Activated CD4-positive, CD25-positive, alpha-beta regulatory T cell treated with anti-CD3 and anti-CD28 coated beads, Interleukin-2, amount 50 U/mL, for 72 hours (primary cell): ENCODE data around the gene ALOXE3.
"Not testable (repeated sequence)": the region's sequence is repeated elsewhere in the genome, so short reads cannot be mapped to it uniquely, and the experiment has no call there.

Source experiments
- DNase-seq: peaks from one replicate; pipeline ENCODE4 v3.0.0; 2021

The ALOXE3 gene

DNA sequence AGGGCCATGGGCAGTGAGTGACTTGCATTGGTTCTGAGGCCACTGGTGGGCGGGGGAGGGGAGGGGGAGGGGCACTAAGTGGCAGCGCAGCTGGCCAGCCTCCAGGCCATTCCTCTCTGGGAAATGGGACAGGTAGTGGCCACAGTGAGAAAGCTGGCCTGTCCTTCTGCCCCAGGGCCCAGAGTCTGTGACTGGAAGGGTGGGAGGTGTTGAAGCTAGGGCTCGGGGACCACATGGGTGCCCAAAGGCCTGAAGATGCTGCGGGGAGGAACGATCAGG lies 30.4 kb downstream of the ALOXE3 start:
- no peak for DNase-seq

DNA sequence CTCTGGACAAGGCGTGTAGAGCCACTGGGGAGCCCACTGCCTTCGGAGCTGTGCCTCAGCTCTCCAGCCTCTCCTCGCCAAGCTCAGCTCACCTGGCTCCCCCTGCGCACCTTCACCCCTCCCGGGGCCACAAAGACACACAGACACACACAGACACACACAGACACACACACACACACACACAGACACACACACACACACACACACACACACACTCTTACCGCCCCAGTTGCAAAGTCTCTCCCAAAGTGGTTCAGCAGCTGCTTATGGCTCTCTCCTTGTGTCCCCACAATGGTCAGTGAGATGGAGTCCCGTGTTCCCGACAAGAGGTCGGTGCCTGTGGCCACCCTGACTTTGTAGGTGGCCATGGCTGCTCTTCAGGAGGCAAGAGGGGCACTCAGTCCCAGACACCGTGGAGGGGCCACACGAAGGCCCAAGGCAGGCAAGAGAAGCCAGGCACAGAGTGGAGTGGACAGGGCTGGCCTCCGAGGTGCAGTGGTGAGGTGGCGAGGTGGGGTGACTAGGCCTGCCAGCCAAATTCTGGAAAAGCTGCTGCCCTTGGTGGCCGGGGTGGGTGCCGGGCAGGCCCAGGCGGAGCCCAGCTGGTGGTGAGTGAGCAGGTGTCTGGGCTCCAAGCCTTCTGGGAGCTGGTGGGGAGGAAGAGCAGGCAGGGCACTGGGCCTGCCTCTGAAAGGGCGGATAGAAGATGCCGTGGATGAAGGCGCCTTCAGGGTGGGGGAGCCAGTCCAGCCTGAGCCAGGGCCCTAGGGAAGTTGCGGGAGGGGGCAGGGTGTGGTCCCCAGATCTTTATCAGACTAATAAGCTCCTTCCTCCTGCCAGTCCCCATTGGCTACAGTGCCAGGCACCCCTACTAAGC lies 31.0 kb downstream of the ALOXE3 start, which contains the start of gene ALOX12B:
ALOX12B (minus strand) TSS at position 642 of the 877 bp plus-strand sequence; CDS start at position 368, 274 bp downstream.
- no peak for DNase-seq

DNA sequence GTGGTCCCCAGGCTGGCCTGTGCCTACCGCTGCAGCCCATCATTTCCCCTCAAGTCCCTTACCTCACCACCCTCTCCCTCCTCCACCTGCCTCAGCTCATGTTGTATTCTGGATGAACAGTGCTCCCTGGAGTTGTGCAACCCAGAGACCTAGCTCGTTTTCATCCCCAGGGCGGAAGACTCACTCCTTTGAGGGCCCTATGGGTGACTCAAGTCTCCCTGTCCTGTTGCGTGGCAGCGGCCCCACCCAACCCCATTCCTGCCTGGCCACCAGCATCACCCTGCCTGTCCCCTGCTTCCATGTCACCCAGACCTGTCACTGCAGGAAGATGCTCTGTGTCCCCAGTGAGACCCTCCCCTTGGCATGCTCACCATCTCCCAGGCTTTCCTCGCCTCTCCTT lies 34.1 kb downstream of the ALOXE3 start:
- DNase-seq, result no peak

GRCh38 chr17:8082292-8082691 lies 36.0 kb downstream of the ALOXE3 start:
- DNase-seq, result no peak

DNA sequence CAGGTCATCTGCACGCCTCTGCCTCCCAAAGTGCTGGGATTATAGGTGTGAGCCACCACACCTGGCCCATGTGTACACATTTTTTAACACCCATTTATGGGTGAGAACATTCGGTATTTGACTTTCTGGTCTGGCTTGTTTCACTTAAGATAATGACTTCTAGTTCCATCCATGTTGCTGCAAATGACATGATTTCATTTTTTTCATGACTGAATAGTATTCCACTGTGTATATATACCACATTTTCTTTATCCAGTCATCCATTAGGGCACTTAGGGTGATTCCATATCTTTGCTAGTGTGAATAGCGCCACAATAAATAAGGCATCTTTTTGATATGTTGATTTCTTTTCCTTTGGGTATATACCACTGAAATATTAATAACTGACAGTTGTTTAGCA lies 36.4 kb downstream of the ALOXE3 start:
- DNase-seq, result no peak

DNA sequence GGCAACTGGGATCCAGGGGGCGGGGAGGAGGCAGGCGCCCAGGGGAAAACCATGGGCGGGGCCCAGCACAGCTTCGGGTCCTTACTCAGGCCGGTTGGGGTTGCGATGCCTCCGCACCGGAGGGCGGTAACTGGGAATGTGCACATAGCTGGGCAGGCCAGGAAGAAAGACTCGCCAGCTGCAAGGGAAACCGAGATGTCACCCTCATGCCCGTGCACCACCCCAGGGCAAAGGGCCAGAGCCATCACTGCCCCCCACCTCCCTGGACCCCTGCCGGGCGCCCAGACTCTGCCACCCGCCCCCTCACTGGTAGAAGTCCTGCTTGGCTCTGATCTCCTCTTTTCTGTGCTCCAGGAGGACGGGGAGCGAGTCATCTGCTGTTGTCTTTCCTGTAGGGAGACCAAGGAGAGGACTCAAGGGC lies 37.5 kb downstream of the ALOXE3 start:
- no peak for DNase-seq

- no peak for DNase-seq
Observed at GRCh38 chr17:8080208-8080798, 38.0 kb downstream of the ALOXE3 start.

DNA sequence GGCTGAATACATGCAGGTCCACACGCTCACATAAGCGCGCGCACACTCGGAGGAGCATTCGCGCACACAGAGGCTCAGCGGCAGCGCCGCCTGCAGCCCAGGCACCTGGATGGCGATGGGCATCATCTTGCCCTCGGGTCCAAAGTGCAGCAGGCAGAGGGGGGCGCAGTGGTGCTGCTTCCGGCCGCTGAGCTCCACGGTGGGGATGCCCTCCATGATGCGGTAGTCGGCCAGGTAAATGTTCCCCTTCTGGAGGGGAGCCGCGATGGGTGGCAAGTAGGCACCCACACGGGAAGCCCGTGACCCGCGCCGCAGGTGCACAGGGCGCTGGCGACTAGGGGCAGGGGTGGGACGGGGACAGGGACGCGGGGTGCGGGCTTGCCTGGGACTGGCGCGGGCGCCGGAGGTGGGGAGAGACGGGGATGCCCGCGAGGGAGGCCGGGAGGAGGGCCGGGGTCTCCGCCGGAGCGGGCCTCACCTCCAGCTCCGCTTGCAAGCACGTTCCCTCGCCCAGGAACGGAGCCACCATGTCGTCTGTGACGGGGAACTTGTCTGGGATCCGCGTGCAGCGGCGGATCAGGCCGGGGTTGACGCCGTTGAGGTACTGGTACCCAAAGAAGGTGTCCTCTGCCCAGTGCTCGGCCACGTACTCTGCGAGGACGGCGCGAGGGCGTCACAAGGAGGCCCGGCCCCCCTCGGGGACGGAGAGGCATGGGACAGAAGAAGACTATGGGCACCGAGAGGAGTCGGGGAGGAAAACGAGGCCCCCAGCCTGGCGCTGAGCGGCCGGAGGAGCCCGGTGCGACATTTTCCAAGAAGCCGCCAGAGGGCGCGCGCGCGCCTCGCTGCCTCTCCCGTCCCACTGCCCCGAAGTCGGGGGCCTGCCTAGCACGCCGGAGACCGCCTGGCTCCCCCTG lies 38.8 kb downstream of the ALOXE3 start:
- peak; percentile 83 for DNase-seq

DNA sequence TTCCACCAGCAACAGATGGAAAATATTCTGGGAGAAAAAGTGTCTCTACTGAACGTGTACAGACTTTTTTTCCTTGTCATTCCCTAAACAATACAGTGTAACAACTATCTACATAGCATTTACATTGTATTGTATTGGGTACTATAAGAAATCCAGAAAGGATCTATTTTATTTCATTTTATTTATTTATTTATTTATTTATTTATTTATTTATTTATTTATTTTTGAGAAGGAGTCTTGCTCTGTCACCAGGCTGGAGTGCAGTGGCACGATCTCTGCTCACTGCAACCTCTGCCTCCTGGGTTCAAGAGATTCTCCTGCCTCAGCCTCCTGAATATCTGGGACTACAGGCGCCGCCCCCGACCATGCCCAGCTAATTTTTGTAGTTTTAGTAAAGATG lies 40.4 kb downstream of the ALOXE3 start:
- not testable (repeated sequence) for DNase-seq

DNA sequence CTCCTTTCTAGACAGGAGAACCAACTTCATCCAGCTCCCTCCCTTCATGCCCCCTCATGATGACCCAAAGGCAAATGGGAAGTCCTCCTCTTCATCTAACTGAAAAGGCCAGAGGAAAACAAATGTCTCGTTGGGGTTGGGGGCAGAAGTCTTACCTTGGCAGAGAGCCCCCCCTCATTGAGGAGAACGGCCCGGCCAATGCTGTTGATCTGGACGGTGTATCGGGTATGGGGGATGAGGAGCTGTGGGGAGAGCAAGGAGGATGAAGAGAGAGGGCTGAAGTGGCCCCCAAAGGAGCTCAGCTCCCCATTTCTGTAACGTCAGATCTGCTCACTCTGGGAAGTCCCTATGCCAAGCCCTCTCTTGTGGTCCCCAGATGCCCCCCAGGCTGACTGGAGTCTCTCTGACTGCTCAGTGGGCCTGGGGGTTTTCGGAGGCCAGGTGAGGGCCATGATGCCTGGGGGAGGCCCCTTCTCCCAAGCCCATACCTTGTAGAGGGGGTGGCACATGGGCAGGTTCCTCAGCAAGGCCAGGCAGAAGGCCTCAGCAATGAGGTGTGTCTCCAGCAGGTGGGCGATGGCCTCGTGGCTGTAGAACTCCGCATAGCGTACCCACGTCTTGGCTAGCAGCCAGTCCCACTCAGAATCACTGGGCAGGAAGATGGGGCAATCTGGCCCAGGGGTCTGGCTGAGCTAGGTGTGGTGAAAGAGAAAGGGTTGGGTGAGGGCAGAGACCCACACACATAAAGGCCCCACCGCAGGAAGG lies 41.6 kb downstream of the ALOXE3 start:
- no peak for DNase-seq

GRCh38 chr17:8075574-8076342 lies 42.6 kb downstream of the ALOXE3 start:
- no peak for DNase-seq

- DNase-seq, result no peak
Observed at GRCh38 chr17:8075081-8075480, 43.2 kb downstream of the ALOXE3 start.

DNA sequence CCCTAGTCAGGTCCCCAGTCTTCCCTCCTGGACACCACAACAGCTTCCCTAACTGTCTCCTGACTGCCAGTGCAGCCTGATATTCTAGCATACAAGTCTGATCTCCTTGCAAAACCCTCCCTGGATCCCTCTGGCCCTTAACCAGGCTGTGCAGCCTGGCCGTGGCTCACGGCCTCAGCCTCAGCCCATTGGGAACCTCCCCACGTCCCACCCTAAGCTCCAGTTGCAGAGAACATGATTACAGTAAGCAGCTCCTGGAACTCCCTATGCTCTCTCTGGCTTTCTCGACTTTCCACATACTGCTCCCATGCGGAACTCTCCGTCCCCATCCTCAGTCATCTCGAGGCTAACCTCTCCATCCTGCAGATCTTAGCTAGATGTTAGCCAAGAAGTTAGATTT lies 43.8 kb downstream of the ALOXE3 start:
- no peak for DNase-seq

DNA sequence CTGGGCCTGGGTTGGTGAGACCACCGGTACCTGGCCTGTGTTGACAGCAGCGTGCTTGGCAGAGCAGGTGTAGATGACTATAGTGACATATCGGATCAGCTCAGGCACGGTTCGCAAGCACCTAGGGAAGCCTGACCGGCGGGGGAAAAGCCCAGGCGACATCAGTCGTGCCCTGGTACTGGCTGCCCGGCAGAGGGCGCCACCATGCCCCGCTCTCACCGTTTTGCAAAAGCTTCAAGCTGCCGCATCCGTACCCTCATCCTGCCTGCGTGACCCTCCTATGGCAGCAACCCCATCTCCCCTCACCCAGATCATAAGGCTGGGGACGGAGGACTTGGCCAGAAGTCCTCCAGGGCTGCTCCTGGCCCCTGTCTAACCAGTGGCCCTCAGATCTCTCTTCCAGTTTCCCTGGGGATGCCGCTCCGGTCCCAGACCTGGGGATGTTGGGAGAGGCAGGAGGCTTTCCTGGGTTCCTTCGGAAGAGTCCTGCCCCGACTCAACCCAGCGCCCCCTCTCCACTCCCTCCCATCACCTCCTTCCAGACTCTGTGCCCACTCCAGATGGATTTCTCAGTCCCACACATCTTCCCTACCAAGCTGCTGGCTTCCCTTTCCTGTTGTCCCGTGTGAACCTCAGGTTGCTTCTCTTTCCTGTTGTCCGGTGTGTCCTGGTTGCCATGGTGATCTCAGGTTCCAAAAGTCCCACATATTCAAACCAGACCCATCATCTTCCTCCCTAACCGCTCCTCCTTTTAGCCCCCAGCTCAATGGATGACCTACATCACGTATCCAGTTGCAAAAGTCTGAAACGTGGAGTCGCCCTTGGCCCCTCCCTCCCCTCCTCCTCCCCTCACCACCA lies 44.5 kb downstream of the ALOXE3 start:
- DNase-seq, result peak; percentile 87

DNA sequence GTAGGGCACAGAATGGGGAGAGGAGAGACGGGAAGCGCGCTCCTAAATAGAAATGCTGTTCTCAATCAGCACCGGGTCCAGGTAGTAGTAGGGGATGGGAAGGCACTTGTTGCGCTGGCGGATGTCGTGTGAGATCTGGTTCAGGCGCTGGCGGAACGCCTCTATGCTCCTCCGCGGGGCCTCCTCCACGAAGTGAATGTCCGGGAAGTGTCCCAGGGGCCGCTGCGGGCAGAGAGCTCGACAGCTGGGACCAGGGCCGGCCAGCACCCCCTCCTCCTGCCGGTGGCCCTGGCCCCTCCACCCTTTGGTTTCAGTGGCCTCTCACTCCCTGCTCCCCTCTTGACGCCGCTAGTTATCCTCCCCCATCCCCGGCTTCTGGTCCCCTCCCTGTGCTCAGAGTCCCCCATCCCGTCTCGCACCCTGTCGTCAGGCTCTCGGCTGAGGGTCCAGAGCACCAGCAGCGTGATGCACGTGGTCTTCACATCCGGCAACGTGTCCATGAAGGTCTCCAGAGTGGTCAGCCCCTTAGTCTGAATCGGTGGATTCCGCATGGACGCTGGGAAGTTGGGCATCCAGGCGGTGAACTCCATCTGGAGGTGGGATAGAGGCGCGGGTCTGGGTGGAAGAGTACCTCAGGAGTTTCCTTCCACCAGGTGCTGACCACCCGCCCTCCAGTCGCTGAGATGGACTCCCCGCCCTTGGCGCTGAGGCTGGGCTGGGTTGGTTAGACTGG lies 45.4 kb downstream of the ALOXE3 start:
- DNase-seq, result no peak

DNA sequence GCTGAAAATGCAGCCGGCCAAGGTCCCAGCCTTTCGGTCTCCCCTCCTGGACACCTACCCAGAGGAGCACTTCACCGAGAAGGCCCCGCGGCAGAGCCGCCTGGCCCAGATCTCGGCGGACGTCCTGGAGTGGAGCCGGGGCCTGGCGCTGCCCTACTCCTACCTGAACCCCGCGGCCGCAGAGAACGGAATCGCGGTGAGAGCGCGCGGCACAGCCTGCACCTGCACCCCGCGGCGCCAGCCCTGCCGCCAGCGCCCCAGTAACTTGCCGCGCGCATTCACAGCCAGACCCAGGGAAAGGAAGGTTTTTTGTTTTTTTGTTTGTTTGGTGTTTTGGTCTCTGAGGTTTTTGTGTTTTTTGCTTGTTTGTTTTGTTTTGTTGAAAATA lies 46.0 kb downstream of the ALOXE3 start:
- no peak for DNase-seq

- DNase-seq, result no peak
Observed at GRCh38 chr17:8071496-8071895, 46.8 kb downstream of the ALOXE3 start.

GRCh38 chr17:8069587-8069860 lies 48.8 kb downstream of the ALOXE3 start:
- no peak for DNase-seq

- DNase-seq, result no peak
Observed at GRCh38 chr17:8068736-8069586, 49.4 kb downstream of the ALOXE3 start.

GRCh38 chr17:8067806-8068205 lies 50.5 kb downstream of the ALOXE3 start:
- no peak for DNase-seq
